Measurements from ENCODE around the gene APOC3.

The APOC3 gene

GRCh38 chr11:116879800-116880625, 50.3 kb downstream of the APOC3 start:
- peak; percentile 11 for DNase-seq

- no peak for DNase-seq
These were observed 51.4 kb downstream of the APOC3 start for GRCh38 chr11:116881143-116881542.

- peak; percentile 14 for DNase-seq
These were observed 52.7 kb downstream of the APOC3 start for GRCh38 chr11:116882386-116882785.

Data from stimulated activated CD4-positive, alpha-beta T cell treated with anti-CD3 and anti-CD28 coated beads, Interleukin-15, amount 100 ng/mL, for 24 hours (primary cell).